H1 (cell line): Measurements from ENCODE around the gene UBE4B. TPM values are rescaled to one million over a fixed set of nuclear protein-coding genes. Genes with fewer than 3 reads are reported as not detected.

ENCODE experiments used
- CTCF ChIA-PET: fragments of 300-600 bp; sonication (Branson Sonifier 250); formaldehyde crosslinking; loops from one replicate; lab custom pipeline; 2021; ENCODE audit not compliant: partially characterized antibody; lab: Charles Lee
- POLR2A ChIA-PET: fragments of 300-600 bp; sonication (Branson Sonifier 250); formaldehyde crosslinking; loops from one replicate; lab custom pipeline; 2021; ENCODE audit warnings: inconsistent platforms; ENCODE audit not compliant: partially characterized antibody; lab: Charles Lee
- DNase-seq, 2 experiments: peaks; one replicate each; pipeline versions ENCODE4 v3.0.0 to v3.0.0-alpha.2; 2010 to 2022; ENCODE audit warnings: low spot score in 2 of 2, low read depth in 1 of 2, mixed read lengths in 1 of 2
- FAIRE-seq: peaks from 2 replicates; lab custom pipeline; 2011; peaks lifted over from hg19 to GRCh38; lab: Jason Lieb, UNC
- H2AFZ ChIP-seq: 2 replicates; pipeline ENCODE4 v1.8.1; 2012; ENCODE audit warnings: low read length, inconsistent platforms
- H2AK5ac ChIP-seq: 2 replicates; pipeline ENCODE4 v1.6.1; 2013; ENCODE audit warnings: low read depth, low read length
- H2BK120ac ChIP-seq: replicated peaks from 2 replicates; pipeline ENCODE3; 2013; ENCODE audit warnings: low read depth, low read length, inconsistent platforms
- H2BK12ac ChIP-seq: 2 replicates; pipeline ENCODE4 v1.6.1; 2013; ENCODE audit warnings: low read depth, low read length
- H2BK15ac ChIP-seq: 2 replicates; pipeline ENCODE4 v1.6.1; 2013; ENCODE audit warnings: low read length
- H2BK20ac ChIP-seq: 2 replicates; pipeline ENCODE4 v1.6.1; 2013; ENCODE audit warnings: low read length
- H2BK5ac ChIP-seq: 2 replicates; pipeline ENCODE4 v1.6.1; 2013; ENCODE audit warnings: low read depth, low read length
- H3K14ac ChIP-seq: 2 replicates; pipeline ENCODE4 v1.6.1; 2013; ENCODE audit warnings: inconsistent platforms; ENCODE audit not compliant: insufficient read length
- H3K18ac ChIP-seq: 2 replicates; pipeline ENCODE4 v1.6.1; 2013; ENCODE audit warnings: low read length; ENCODE audit errors: extremely low read depth
- H3K23ac ChIP-seq: 2 replicates; pipeline ENCODE4 v1.6.1; 2013; ENCODE audit warnings: inconsistent platforms; ENCODE audit not compliant: insufficient read length
- H3K23me2 ChIP-seq: 2 replicates; pipeline ENCODE4 v1.6.1; 2013; ENCODE audit warnings: low read depth, low read length
- H3K27ac ChIP-seq: 2 replicates; pipeline ENCODE4 v1.6.1; 2011; ENCODE audit warnings: low read depth, low read length, inconsistent platforms
- H3K27me3 ChIP-seq, 4 experiments: replicated peaks in 1 of 4; 1 replicate in 1 of 4; 2 replicates in 3 of 4; pipeline versions ENCODE4 v1.6.1 to v1.8.1; 2011 to 2013; ENCODE audit warnings: low read length in 3 of 4, mild to moderate bottlenecking in 3 of 4, inconsistent platforms in 2 of 4, mixed read lengths in 2 of 4, moderate library complexity in 1 of 4; ENCODE audit not compliant: control insufficient read depth in 3 of 4, insufficient read depth in 3 of 4; ENCODE audit errors: extremely low read depth in 1 of 4
- H3K36me3 ChIP-seq, 4 experiments: 2 replicates each; pipeline versions ENCODE4 v1.6.1 to v1.8.1; 2011 to 2013; ENCODE audit warnings: mild to moderate bottlenecking in 4 of 4, low read length in 3 of 4, moderate library complexity in 2 of 4, control low read depth in 1 of 4, inconsistent platforms in 1 of 4; ENCODE audit not compliant: insufficient read depth in 4 of 4, control insufficient read depth in 2 of 4
- H3K4ac ChIP-seq: replicated peaks from 2 replicates; pipeline ENCODE3; 2013; ENCODE audit warnings: low read length, low read depth, mixed read lengths, inconsistent platforms; ENCODE audit not compliant: insufficient read length
- H3K4me1 ChIP-seq, 4 experiments: replicated peaks in 1 of 4; 1 replicate in 1 of 4; 2 replicates in 3 of 4; pipeline versions ENCODE4 v1.6.1 to v1.8.1; 2011 to 2013; ENCODE audit warnings: low read length in 3 of 4, inconsistent platforms in 2 of 4, mixed read lengths in 1 of 4; ENCODE audit not compliant: insufficient read depth in 4 of 4, control insufficient read depth in 3 of 4
- H3K4me2 ChIP-seq, 2 experiments: 2 replicates each; pipeline versions ENCODE4 v1.6.1 to v1.8.1; 2011 to 2013; ENCODE audit warnings: low read depth in 2 of 2, low read length in 2 of 2, control low read depth in 1 of 2, inconsistent platforms in 1 of 2, mild to moderate bottlenecking in 1 of 2; ENCODE audit not compliant: insufficient read depth in 1 of 2
- H3K4me3 ChIP-seq, 4 experiments: fragments of 200-600, 300-600 bp in 1 of 4; sonication (generic), shearing (Covaris generic), sonication (Bioruptor Twin) in 1 of 4; 2 replicates each; pipeline versions ENCODE4 v1.5.1 to v1.8.1; 2011 to 2016; ENCODE audit warnings: low read length in 4 of 4, low read depth in 3 of 4, control low read depth in 2 of 4, inconsistent platforms in 2 of 4, mild to moderate bottlenecking in 2 of 4, mixed read lengths in 1 of 4, moderate library complexity in 1 of 4; ENCODE audit not compliant: insufficient read depth in 2 of 4; ENCODE audit errors: extremely low read depth in 1 of 4
- H3K56ac ChIP-seq: replicated peaks from 2 replicates; pipeline ENCODE3; 2013; ENCODE audit warnings: low read depth, mild to moderate bottlenecking, mixed read lengths, low read length, inconsistent platforms; ENCODE audit not compliant: insufficient read length
- H3K79me1 ChIP-seq: 2 replicates; pipeline ENCODE4 v1.6.1; 2013; ENCODE audit warnings: low read depth, low read length, control low read depth
- H3K79me2 ChIP-seq, 2 experiments: 2 replicates each; pipeline versions ENCODE4 v1.6.1 to v1.8.1; 2012 to 2013; ENCODE audit warnings: low read length in 2 of 2, mild to moderate bottlenecking in 2 of 2, inconsistent platforms in 1 of 2; ENCODE audit not compliant: insufficient read depth in 2 of 2, control insufficient read depth in 1 of 2
- H3K9ac ChIP-seq, 4 experiments: replicated peaks in 1 of 4; 1 replicate in 1 of 4; 2 replicates in 3 of 4; pipeline versions ENCODE4 v1.6.1 to v1.8.1; 2011 to 2013; ENCODE audit warnings: low read depth in 3 of 4, low read length in 3 of 4, control low read depth in 2 of 4, mild to moderate bottlenecking in 2 of 4, moderate library complexity in 2 of 4, inconsistent platforms in 1 of 4; ENCODE audit errors: extremely low read depth in 1 of 4
- H3K9me3 ChIP-seq, 2 experiments: 2 replicates each; pipeline versions ENCODE4 v1.6.1 to v1.8.1; 2012 to 2013; ENCODE audit warnings: mild to moderate bottlenecking in 2 of 2, moderate library complexity in 2 of 2, control low read depth in 1 of 2, inconsistent platforms in 1 of 2, low read depth in 1 of 2, low read length in 1 of 2, mixed read lengths in 1 of 2; ENCODE audit not compliant: insufficient read depth in 2 of 2
- H4K20me1 ChIP-seq, 2 experiments: replicated peaks in 1 of 2; 2 replicates each; pipeline versions ENCODE3 to v1.8.1; 2011 to 2013; ENCODE audit warnings: inconsistent platforms in 2 of 2, low read length in 2 of 2, mild to moderate bottlenecking in 1 of 2; ENCODE audit not compliant: insufficient read depth in 2 of 2, control insufficient read depth in 1 of 2
- H4K5ac ChIP-seq: 2 replicates; pipeline ENCODE4 v1.6.1; 2013; ENCODE audit warnings: low read length, low read depth, mixed read lengths, inconsistent platforms; ENCODE audit not compliant: insufficient read length
- H4K8ac ChIP-seq: 2 replicates; pipeline ENCODE4 v1.8.0; 2013; ENCODE audit warnings: mild to moderate bottlenecking, moderate library complexity, low read length, inconsistent platforms; ENCODE audit not compliant: insufficient read depth; ENCODE audit errors: extremely low read depth
- H4K91ac ChIP-seq: replicated peaks from 2 replicates; pipeline ENCODE3; 2013; ENCODE audit warnings: low read length, mixed read lengths, inconsistent platforms; ENCODE audit not compliant: insufficient read length
- CHD1 ChIP-seq: IDR thresholded peaks from 2 replicates; pipeline ENCODE4 v1.6.1; 2012; ENCODE audit warnings: low read depth, low read length, improper control_type of control experiment
- EGR1 ChIP-seq: IDR thresholded peaks from 2 replicates; pipeline ENCODE4 v1.6.1; 2011; ENCODE audit warnings: low read depth, low read length, borderline replicate concordance
- GABPA ChIP-seq: IDR thresholded peaks from 2 replicates; pipeline ENCODE4 v1.6.1; 2011; ENCODE audit warnings: mild to moderate bottlenecking, low read length, moderate library complexity, borderline replicate concordance; ENCODE audit not compliant: insufficient read depth
- KDM5A ChIP-seq: fragments of 200-600 bp; IDR thresholded peaks from 2 replicates; pipeline ENCODE4 v1.7.1; 2012; ENCODE audit warnings: mild to moderate bottlenecking, low read length, inconsistent platforms, mixed read lengths
- PHF8 ChIP-seq: fragments of 200-600 bp; sonication (generic); conservative IDR thresholded peaks from 2 replicates; pipeline ENCODE4 v1.7.1; 2012; ENCODE audit warnings: low read depth, mild to moderate bottlenecking, inconsistent platforms, low read length, moderate library complexity
- POLR2A ChIP-seq, 2 experiments: IDR thresholded peaks; 1 replicate in 1 of 2; 2 replicates in 1 of 2; pipeline ENCODE4 v1.6.1; 2011; ENCODE audit warnings: low read depth in 2 of 2, low read length in 2 of 2, mild to moderate bottlenecking in 2 of 2; ENCODE audit errors: control extremely low read depth in 1 of 2
- SAP30 ChIP-seq: fragments of 300-600 bp; sonication (generic); IDR thresholded peaks from 2 replicates; pipeline ENCODE4 v1.7.1; 2012; ENCODE audit warnings: low read length, moderate library complexity, mild to moderate bottlenecking, inconsistent platforms; ENCODE audit not compliant: insufficient read depth, insufficient replicate concordance
- SIN3A ChIP-seq, 2 experiments: IDR thresholded peaks in 1 of 2; conservative IDR thresholded peaks in 1 of 2; 2 replicates each; pipeline ENCODE4 v1.6.1; 2011 to 2012; ENCODE audit warnings: low read length in 2 of 2, improper control_type of control experiment in 1 of 2, low read depth in 1 of 2, mild to moderate bottlenecking in 1 of 2
- SIRT6 ChIP-seq: IDR thresholded peaks from one replicate; pipeline ENCODE4 v1.7.1; 2012; ENCODE audit warnings: low read length, inconsistent platforms
- SP1 ChIP-seq: IDR thresholded peaks from 2 replicates; pipeline ENCODE4 v1.6.1; 2011; ENCODE audit warnings: low read depth, low read length
- SRF ChIP-seq: IDR thresholded peaks from 2 replicates; pipeline ENCODE4 v1.6.1; 2011; ENCODE audit warnings: mild to moderate bottlenecking, low read depth, low read length, moderate library complexity
- TAF7 ChIP-seq: optimal IDR thresholded peaks from 2 replicates; pipeline ENCODE3; 2011; ENCODE audit warnings: low read depth, mild to moderate bottlenecking, inconsistent platforms, low read length, moderate library complexity, borderline replicate concordance
- TCF12 ChIP-seq: IDR thresholded peaks from 2 replicates; pipeline ENCODE4 v1.6.1; 2011; ENCODE audit warnings: low read depth, mild to moderate bottlenecking, low read length
- TEAD4 ChIP-seq: IDR thresholded peaks from 2 replicates; pipeline ENCODE4 v1.6.1; 2012; ENCODE audit warnings: low read depth, low read length, inconsistent platforms, mixed read lengths
- ZNF274 ChIP-seq: IDR thresholded peaks from 2 replicates; pipeline ENCODE4 v1.7.0; 2012; ENCODE audit warnings: low read length, borderline replicate concordance; ENCODE audit errors: extremely low read depth
- WGBS, 2 experiments: shearing (Covaris generic) in 1 of 2; methylation state at CpG; one replicate each; pipeline versions ENCODE4 v1.1.6 to v1.1.7; 2013 to 2015; ENCODE audit warnings: low lambda C conversion rate in 2 of 2, mixed read lengths in 2 of 2, inconsistent platforms in 1 of 2, low coverage in 1 of 2, missing lambda C conversion rate in 1 of 2; ENCODE audit not compliant: insufficient replicate concordance in 2 of 2, insufficient coverage in 1 of 2, insufficient read length in 1 of 2; ENCODE audit errors: extremely low coverage in 1 of 2, missing lambda C conversion rate in 1 of 2; 5-methylcytosine and 5-hydroxymethylcytosine counted together
- polyA plus RNA-seq, 7 experiments: library from polyadenylated mRNA; depleted of rRNA in 3 of 7; stranded (reverse) in 5 of 7; unstranded in 2 of 7; fragments of >200 nt in 5 of 7; fragments of 200-250 nt in 2 of 7; gene quantifications; 1 replicate in 5 of 7; 2 replicates in 1 of 7; 4 replicates in 1 of 7; pipeline versions ENCODE4 v1.2.1 to v1.2.3, GENCODE V29; 2011 to 2013; ENCODE audit warnings: missing spikeins in 2 of 7, mixed read lengths in 2 of 7
- total RNA-seq: library from RNA; stranded (reverse); fragmentation: NEBNext Ultra II Directional; extraction: Animal tissue kit (Norgen Biotek cat#: 25700); gene quantifications from 2 replicates; pipeline ENCODE4 v1.2.1, GENCODE V29; 2021

Gene UBE4B
- total and polyA plus RNA-seq, 2 of the 8 experiments (the other 6 are each of a cell fraction or from before 2014, with no cell fraction given), result 24.5 to 90.1 TPM

DNA sequence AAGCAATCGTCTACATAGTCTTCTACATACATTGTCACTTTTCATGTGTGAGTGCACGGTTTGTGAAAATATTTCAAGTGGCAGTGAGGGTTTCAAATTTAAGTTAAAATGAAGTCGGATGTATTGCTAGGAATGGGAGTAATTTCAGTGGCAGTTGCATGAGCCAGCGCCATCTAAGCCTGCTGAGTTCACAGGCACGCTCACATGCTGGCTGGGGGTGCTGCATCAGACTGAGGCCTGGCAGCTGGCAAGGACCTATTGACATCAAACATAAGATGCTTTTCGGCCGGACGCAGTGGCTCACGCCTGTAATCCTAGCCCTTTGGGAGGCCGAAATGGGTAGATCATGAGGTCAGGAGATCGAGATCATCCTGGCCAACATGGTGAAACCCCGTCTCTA lies 80.7 kb downstream of the UBE4B start:
- Histone ChIP-seq H3K18ac (no peak overlapping the region), H3K23me2 (no peaks in the 10 kb centered on the region; the same call in 1 of the 2 replicates), H2BK12ac (no peak overlapping the region), H3K4ac (no peak overlapping the region), H4K5ac (no peak overlapping the region), H2BK20ac (no peak overlapping the region), H3K14ac (no peak overlapping the region), H2BK120ac (no peak overlapping the region), H3K9me3 (no peaks in the 10 kb centered on the region), H3K4me2 (no peak overlapping the region), H3K56ac (no peak overlapping the region), H4K91ac (no peak overlapping the region), H2BK15ac (no peak overlapping the region), H4K8ac (no peak overlapping the region; the same call in 1 of the 2 replicates), H2AK5ac (no peak overlapping the region), H3K27me3 (no peaks in the 10 kb centered on the region), H3K79me2 (no peaks in the 10 kb centered on the region), H3K27ac (no peak overlapping the region), H3K4me3 (no peak overlapping the region), H3K36me3 (peaks cover 0 to 11% (median 4%) of the 10 kb centered on the region in 4 experiments; a peak in 3 of 8 replicates), H3K79me1 (0 out of 2 replicates have a peak, but pooled peaks cover 2% of the 10 kb centered on the region), H3K23ac (no peak overlapping the region), H3K4me1 (no peaks in the 10 kb centered on the region), H2AFZ (no peak overlapping the region), H3K9ac (no peak overlapping the region), H4K20me1 (no peaks in the 10 kb centered on the region), H2BK5ac (no peak overlapping the region; the same call in 1 of the 2 replicates)
- ChIA-PET CTCF (no interaction called here), POLR2A (no interaction called here)
- FAIRE-seq (no peak), DNase-seq (no peak)
- WGBS, 2 experiments, result 90% methylated on average over 11 of the region's 12 CpGs; no CpG with 5 or more reads in 1 of the 2 experiments
- TF ChIP-seq ZNF274, result no peak
- TF ChIP-seq CHD1, result no peak
- TF ChIP-seq TCF12, result no peak
- TF ChIP-seq SRF, result no peak
- TF ChIP-seq POLR2A (IDR thresholded peaks at IDR 0.05; ENCODE audit: control extremely low read depth in 1 of 2, low read depth in 2 of 2, low read length in 2 of 2), result no peak
- no peak for TF ChIP-seq KDM5A
- TF ChIP-seq PHF8, result no peak
- no peak for TF ChIP-seq SP1
- no peak for TF ChIP-seq TEAD4
- TF ChIP-seq SIRT6, result no peak
- no peak for TF ChIP-seq EGR1
- TF ChIP-seq GABPA, result no peak
- no peak for TF ChIP-seq SIN3A (conservative IDR thresholded peaks at IDR 0.05 in 1 of 2, IDR thresholded peaks at IDR 0.05 in 1 of 2; ENCODE audit: low read depth in 1 of 2, low read length in 2 of 2)
- TF ChIP-seq SAP30, result no peak
- no peak for TF ChIP-seq TAF7
